Mammary epithelial cell (primary cell): Measurements from ENCODE around the gene RFX6.

Experiments used
- EZH2 ChIP-seq: IDR thresholded peaks from 2 replicates; pipeline ENCODE4 v1.6.1; 2012; ENCODE audit warnings: low read length, inconsistent platforms, borderline replicate concordance
- TF ChIP-seq, protein P1 (sequence below), 2 donors: IDR thresholded peaks in 1 of 2; conservative IDR thresholded peaks in 1 of 2; 2 replicates each; pipeline ENCODE4 v1.5.1; 2011 to 2012; ENCODE audit warnings: inconsistent platforms in 2 of 2, low read length in 2 of 2, mild to moderate bottlenecking in 2 of 2, control low read depth in 1 of 2, low read depth in 1 of 2; ENCODE audit not compliant: insufficient read depth in 1 of 2; ENCODE audit errors: extremely low read depth in 1 of 2

DNA sequence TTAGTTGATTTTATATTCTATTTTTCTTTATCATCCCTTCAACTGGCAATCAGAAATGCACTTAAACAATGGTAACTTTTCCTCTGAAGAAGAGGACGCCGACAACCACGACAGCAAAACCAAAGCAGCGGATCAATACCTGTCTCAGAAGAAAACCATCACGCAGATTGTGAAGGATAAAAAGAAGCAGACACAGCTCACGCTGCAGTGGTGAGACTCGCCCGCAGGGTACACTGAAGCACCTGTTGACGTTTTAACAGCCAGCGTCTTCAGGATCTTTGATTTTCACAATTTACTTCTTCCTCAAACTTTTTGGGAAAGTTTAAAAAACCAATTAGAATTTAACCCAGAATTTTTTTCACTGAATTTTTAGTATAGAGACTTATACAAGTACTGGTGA, 701 bp downstream of the RFX6 start:
- TF ChIP-seq, protein P1, sequence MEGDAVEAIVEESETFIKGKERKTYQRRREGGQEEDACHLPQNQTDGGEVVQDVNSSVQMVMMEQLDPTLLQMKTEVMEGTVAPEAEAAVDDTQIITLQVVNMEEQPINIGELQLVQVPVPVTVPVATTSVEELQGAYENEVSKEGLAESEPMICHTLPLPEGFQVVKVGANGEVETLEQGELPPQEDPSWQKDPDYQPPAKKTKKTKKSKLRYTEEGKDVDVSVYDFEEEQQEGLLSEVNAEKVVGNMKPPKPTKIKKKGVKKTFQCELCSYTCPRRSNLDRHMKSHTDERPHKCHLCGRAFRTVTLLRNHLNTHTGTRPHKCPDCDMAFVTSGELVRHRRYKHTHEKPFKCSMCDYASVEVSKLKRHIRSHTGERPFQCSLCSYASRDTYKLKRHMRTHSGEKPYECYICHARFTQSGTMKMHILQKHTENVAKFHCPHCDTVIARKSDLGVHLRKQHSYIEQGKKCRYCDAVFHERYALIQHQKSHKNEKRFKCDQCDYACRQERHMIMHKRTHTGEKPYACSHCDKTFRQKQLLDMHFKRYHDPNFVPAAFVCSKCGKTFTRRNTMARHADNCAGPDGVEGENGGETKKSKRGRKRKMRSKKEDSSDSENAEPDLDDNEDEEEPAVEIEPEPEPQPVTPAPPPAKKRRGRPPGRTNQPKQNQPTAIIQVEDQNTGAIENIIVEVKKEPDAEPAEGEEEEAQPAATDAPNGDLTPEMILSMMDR (conservative IDR thresholded peaks at IDR 0.05 in 1 of 2, IDR thresholded peaks at IDR 0.05 in 1 of 2; ENCODE audit: extremely low read depth in 1 of 2, insufficient read depth in 1 of 2, low read depth in 1 of 2, low read length in 2 of 2), result no peak
- peak; percentile 67 for TF ChIP-seq EZH2
